GM19238 (cell line): ENCODE measurements around the gene PDLIM1.

Experiments used
- DNase-seq: peaks from one replicate; pipeline ENCODE4 v3.0.0; 2011; ENCODE audit warnings: low spot score; ENCODE audit not compliant: insufficient read length

Gene PDLIM1

GRCh38 chr10:95290461-95291364 is at the start of gene PDLIM1:
PDLIM1 (minus strand) TSS chr10:95291003; CDS start chr10:95290915, 88 bp downstream.
- peak; percentile 81 for DNase-seq

- no peak for DNase-seq
Observed at GRCh38 chr10:95339863-95340262, 49.1 kb upstream of the PDLIM1 start.

- DNase-seq, result no peak
Observed at GRCh38 chr10:95337423-95338160, 46.8 kb upstream of the PDLIM1 start.

GRCh38 chr10:95336702-95337101 is 45.9 kb upstream of the PDLIM1 start:
- no peak for DNase-seq

GRCh38 chr10:95335933-95336699 is 45.3 kb upstream of the PDLIM1 start:
- no peak for DNase-seq

GRCh38 chr10:95334805-95335144 is 44.0 kb upstream of the PDLIM1 start:
- no peak for DNase-seq

- no peak for DNase-seq
Observed at GRCh38 chr10:95333997-95334804, 43.4 kb upstream of the PDLIM1 start.

- no peak for DNase-seq
Observed at GRCh38 chr10:95332666-95333249, 42.0 kb upstream of the PDLIM1 start.

- no peak for DNase-seq
Observed at GRCh38 chr10:95331596-95332130, 40.9 kb upstream of the PDLIM1 start.

GRCh38 chr10:95330966-95331453 is 40.2 kb upstream of the PDLIM1 start:
- no peak for DNase-seq

GRCh38 chr10:95329296-95329695 is 38.5 kb upstream of the PDLIM1 start:
- DNase-seq, result no peak

- DNase-seq, result no peak
Observed at GRCh38 chr10:95328013-95328412, 37.2 kb upstream of the PDLIM1 start.

GRCh38 chr10:95327367-95327766 is 36.6 kb upstream of the PDLIM1 start:
- no peak for DNase-seq

GRCh38 chr10:95326396-95326795 is 35.6 kb upstream of the PDLIM1 start:
- DNase-seq, result no peak

GRCh38 chr10:95325863-95326262 is 35.1 kb upstream of the PDLIM1 start:
- no peak for DNase-seq

GRCh38 chr10:95324436-95325268 is 33.8 kb upstream of the PDLIM1 start:
- no peak for DNase-seq

GRCh38 chr10:95321554-95322301 is 30.9 kb upstream of the PDLIM1 start:
- DNase-seq, result no peak

GRCh38 chr10:95319239-95319638 is 28.4 kb upstream of the PDLIM1 start:
- no peak for DNase-seq

GRCh38 chr10:95315509-95315908 is 24.7 kb upstream of the PDLIM1 start:
- DNase-seq, result no peak
